Astrocyte (in vitro differentiated cells and primary cell): ENCODE measurements around the gene AP3S2. TPM values are rescaled to one million over a fixed set of nuclear protein-coding genes. Genes with fewer than 3 reads are reported as not detected.

Experiments used
- DNase-seq: peaks from one replicate; pipeline ENCODE4 v3.0.0-alpha.2; 2010; ENCODE audit warnings: low read depth
- FAIRE-seq: peaks from 2 replicates; lab custom pipeline; 2011; peaks lifted over from hg19 to GRCh38; lab: Jason Lieb, UNC
- H2AFZ ChIP-seq: 2 replicates; pipeline ENCODE4 v1.6.0; 2012; ENCODE audit warnings: low read depth, low read length, inconsistent platforms
- H3K27ac ChIP-seq: 2 replicates; pipeline ENCODE4 v1.5.1; 2011; ENCODE audit warnings: low read depth, low read length, inconsistent platforms
- H3K27me3 ChIP-seq: 2 replicates; pipeline ENCODE4 v1.6.0; 2011; ENCODE audit warnings: low read length, inconsistent platforms; ENCODE audit not compliant: insufficient read depth
- H3K36me3 ChIP-seq: 2 replicates; pipeline ENCODE4 v1.5.1; 2011; ENCODE audit warnings: low read length, inconsistent platforms; ENCODE audit not compliant: insufficient read depth
- H3K4me1 ChIP-seq: 2 replicates; pipeline ENCODE4 v1.5.1; 2011; ENCODE audit warnings: low read length, inconsistent platforms; ENCODE audit not compliant: insufficient read depth
- H3K4me2 ChIP-seq: 2 replicates; pipeline ENCODE4 v1.6.0; 2012; ENCODE audit warnings: low read length, inconsistent platforms
- H3K4me3 ChIP-seq: 2 replicates; pipeline ENCODE4 v1.5.1; 2011; ENCODE audit warnings: low read depth, mild to moderate bottlenecking, low read length, inconsistent platforms; ENCODE audit not compliant: insufficient read depth
- H3K79me2 ChIP-seq: 2 replicates; pipeline ENCODE4 v1.6.0; 2012; ENCODE audit warnings: mild to moderate bottlenecking, low read length, inconsistent platforms; ENCODE audit not compliant: insufficient read depth
- H3K9ac ChIP-seq: 2 replicates; pipeline ENCODE4 v1.6.0; 2012; ENCODE audit warnings: mild to moderate bottlenecking, low read length, inconsistent platforms
- H3K9me3 ChIP-seq: 2 replicates; pipeline ENCODE4 v1.5.1; 2012; ENCODE audit warnings: low read depth, mild to moderate bottlenecking, low read length, inconsistent platforms; ENCODE audit not compliant: insufficient read depth
- H4K20me1 ChIP-seq: 2 replicates; pipeline ENCODE4 v1.6.0; 2012; ENCODE audit warnings: low read length, inconsistent platforms; ENCODE audit not compliant: insufficient read depth
- H3K27ac Mint-ChIP-seq: one replicate; pipeline ENCODE4 v1.8.0; 2021; ENCODE audit warnings: mild to moderate bottlenecking, mixed read lengths; ENCODE audit not compliant: unreplicated experiment
- H3K27me3 Mint-ChIP-seq: one replicate; pipeline ENCODE4 v1.8.0; 2021; ENCODE audit warnings: low read depth, mixed read lengths; ENCODE audit not compliant: unreplicated experiment
- H3K36me3 Mint-ChIP-seq: one replicate; pipeline ENCODE4 v1.8.0; 2021; ENCODE audit warnings: low read depth, mixed read lengths; ENCODE audit not compliant: unreplicated experiment
- H3K4me1 Mint-ChIP-seq: one replicate; pipeline ENCODE4 v1.8.0; 2021; ENCODE audit warnings: low read depth, mixed read lengths; ENCODE audit not compliant: unreplicated experiment
- H3K4me3 Mint-ChIP-seq: one replicate; pipeline ENCODE4 v1.8.0; 2021; ENCODE audit warnings: mild to moderate bottlenecking, moderate library complexity, mixed read lengths; ENCODE audit not compliant: unreplicated experiment
- H3K9me3 Mint-ChIP-seq: one replicate; pipeline ENCODE4 v1.8.0; 2021; ENCODE audit warnings: mild to moderate bottlenecking, mixed read lengths; ENCODE audit not compliant: unreplicated experiment
- CTCF ChIP-seq: IDR thresholded peaks from 2 replicates; pipeline ENCODE4 v1.5.1; 2011; ENCODE audit warnings: low read depth, mild to moderate bottlenecking, inconsistent platforms, low read length, moderate library complexity; ENCODE audit not compliant: insufficient read depth
- EZH2 ChIP-seq: IDR thresholded peaks from 2 replicates; pipeline ENCODE4 v1.6.1; 2012; ENCODE audit warnings: mild to moderate bottlenecking, low read length, inconsistent platforms; ENCODE audit not compliant: insufficient read depth
- total RNA-seq: library from RNA; stranded (reverse); gene quantifications from 2 replicates; pipeline ENCODE4 v1.2.1, GENCODE V29; 2021

AP3S2 gene
- total RNA-seq, 1 donor from 2014 or later: 41.2 TPM

GRCh38 chr15:89802986-89803824, 90.6 kb downstream of the AP3S2 start:
- no peaks in the 10 kb centered on the region for H3K4me1 ChIP-seq
- H3K36me3 ChIP-seq: peaks cover 21% of the 10 kb centered on the region
- Mint-ChIP-seq H3K27ac (no peak overlapping the region), H3K9me3 (peaks cover 4% of the 10 kb centered on the region), H3K27me3 (peaks cover 39% of the 10 kb centered on the region), H3K36me3 (no peaks in the 10 kb centered on the region), H3K4me1 (no peaks in the 10 kb centered on the region), H3K4me3 (no peak overlapping the region)
- H3K9me3 ChIP-seq: no peaks in the 10 kb centered on the region
- H3K79me2 ChIP-seq: peaks cover 7% of the 10 kb centered on the region
- no peak overlapping the region for H2AFZ ChIP-seq
- peaks cover 18% of the 10 kb centered on the region for H4K20me1 ChIP-seq
- H3K27ac ChIP-seq: no peak overlapping the region
- H3K27me3 ChIP-seq: no peaks in the 10 kb centered on the region
- FAIRE-seq (no peak), DNase-seq (no peak)
- H3K4me2 ChIP-seq: no peak overlapping the region
- H3K4me3 ChIP-seq: no peak overlapping the region
- TF ChIP-seq EZH2 (no peak), CTCF (no peak)
- no peak overlapping the region for H3K9ac ChIP-seq

GRCh38 chr15:89802231-89802928, 91.4 kb downstream of the AP3S2 start:
- H3K9me3 Mint-ChIP-seq: peaks cover 4% of the 10 kb centered on the region
- Histone ChIP-seq H3K27me3 (no peaks in the 10 kb centered on the region), H2AFZ (no peak overlapping the region), H3K9me3 (no peaks in the 10 kb centered on the region), H3K36me3 (peaks cover 30% of the 10 kb centered on the region), H3K4me3 (no peak overlapping the region), H3K79me2 (no peaks in the 10 kb centered on the region), H3K9ac (no peak overlapping the region), H3K4me1 (no peaks in the 10 kb centered on the region), H3K27ac (no peak overlapping the region), H4K20me1 (peaks cover 12% of the 10 kb centered on the region), H3K4me2 (no peak overlapping the region)
- H3K4me3 Mint-ChIP-seq: no peak overlapping the region
- no peak for TF ChIP-seq CTCF
- no peak for TF ChIP-seq EZH2
- H3K27me3 Mint-ChIP-seq: peaks cover 41% of the 10 kb centered on the region
- no peaks in the 10 kb centered on the region for H3K4me1 Mint-ChIP-seq
- H3K27ac Mint-ChIP-seq: no peak overlapping the region
- FAIRE-seq: no peak
- no peak for DNase-seq
- no peaks in the 10 kb centered on the region for H3K36me3 Mint-ChIP-seq
